CD8-positive, alpha-beta memory T cell (primary cell): ENCODE results near the gene NFILZ. TPM values are rescaled to one million over a fixed set of nuclear protein-coding genes. Genes with fewer than 3 reads are reported as not detected.

Source experiments
- CTCF ChIA-PET: fragments of 350-600 bp; sonication (Branson Sonifier 250); formaldehyde crosslinking; loops from one replicate; lab custom pipeline; 2021; ENCODE audit warnings: antibody characterized with exemption; lab: Charles Lee
- POLR2A ChIA-PET: fragments of 350-600 bp; sonication (Branson Sonifier 250); formaldehyde crosslinking; loops from one replicate; lab custom pipeline; 2021; ENCODE audit warnings: antibody characterized with exemption; lab: Charles Lee
- DNase-seq, 5 donors: peaks; one replicate each; pipeline versions ENCODE4 v3.0.0 to v3.0.0-alpha.2; 2020 to 2022; ENCODE audit warnings: mixed read lengths in 1 of 5
- H3K27ac ChIP-seq: one replicate; pipeline ENCODE4 v1.7.0; 2013; ENCODE audit warnings: low read depth, mild to moderate bottlenecking, low read length, moderate library complexity
- H3K27me3 ChIP-seq: 2 replicates; pipeline ENCODE4 v1.7.0; 2013; ENCODE audit warnings: low read length, mild to moderate bottlenecking; ENCODE audit not compliant: insufficient read depth, poor library complexity, severe bottlenecking
- H3K36me3 ChIP-seq: 2 replicates; pipeline ENCODE4 v1.7.0; 2013; ENCODE audit warnings: mild to moderate bottlenecking, low read length, moderate library complexity; ENCODE audit not compliant: insufficient read depth
- H3K4me1 ChIP-seq: 2 replicates; pipeline ENCODE4 v1.7.0; 2013; ENCODE audit warnings: mild to moderate bottlenecking, low read length, moderate library complexity; ENCODE audit not compliant: insufficient read depth
- H3K4me3 ChIP-seq: 2 replicates; pipeline ENCODE4 v1.7.0; 2013; ENCODE audit warnings: mild to moderate bottlenecking, low read length
- H3K9me3 ChIP-seq: 2 replicates; pipeline ENCODE4 v1.7.0; 2013; ENCODE audit warnings: mild to moderate bottlenecking, low read length
- H3K27ac Mint-ChIP-seq, 8 donors: one replicate each; pipeline ENCODE4 v1.8.0; 2020 to 2021; ENCODE audit warnings: mixed read lengths in 8 of 8, mild to moderate bottlenecking in 6 of 8, inconsistent platforms in 3 of 8, moderate library complexity in 3 of 8
- H3K27me3 Mint-ChIP-seq, 2 donors: one replicate each; pipeline ENCODE4 v1.8.0; 2020 to 2021; ENCODE audit warnings: mixed read lengths in 2 of 2, mild to moderate bottlenecking in 1 of 2, moderate library complexity in 1 of 2
- H3K36me3 Mint-ChIP-seq, 3 donors: one replicate each; pipeline ENCODE4 v1.8.0; 2020 to 2021; ENCODE audit warnings: mixed read lengths in 3 of 3, inconsistent platforms in 1 of 3, mild to moderate bottlenecking in 1 of 3
- H3K4me1 Mint-ChIP-seq, 3 donors: one replicate each; pipeline ENCODE4 v1.8.0; 2020 to 2021; ENCODE audit warnings: mixed read lengths in 3 of 3, inconsistent platforms in 1 of 3, mild to moderate bottlenecking in 1 of 3
- H3K4me3 Mint-ChIP-seq, 7 donors: one replicate each; pipeline ENCODE4 v1.8.0; 2020 to 2021; ENCODE audit warnings: mixed read lengths in 7 of 7, mild to moderate bottlenecking in 6 of 7, moderate library complexity in 4 of 7, inconsistent platforms in 2 of 7
- H3K9me3 Mint-ChIP-seq, 5 donors: one replicate each; pipeline ENCODE4 v1.8.0; 2020 to 2022; ENCODE audit warnings: mixed read lengths in 5 of 5, mild to moderate bottlenecking in 3 of 5, moderate library complexity in 2 of 5, inconsistent platforms in 1 of 5
- polyA plus RNA-seq: library from polyadenylated mRNA; unstranded; fragments of 300-500 nt; fragmentation: Illumina TruSeq; gene quantifications from one replicate; pipeline ENCODE4 v1.2.3, GENCODE V29; 2021
- total RNA-seq, 2 experiments: library from RNA; stranded (reverse); gene quantifications; one replicate each; pipeline ENCODE4 v1.2.3, GENCODE V29; 2021

NFILZ gene
- not detected for total RNA-seq
- not detected for polyA plus RNA-seq

- H3K9me3 Mint-ChIP-seq = no peaks in the 10 kb centered on the region
- POLR2A ChIA-PET = no interaction called here
- no peaks in the 10 kb centered on the region for H3K9me3 ChIP-seq
- H3K27me3 ChIP-seq = no peaks in the 10 kb centered on the region
- H3K36me3 ChIP-seq = no peaks in the 10 kb centered on the region
- CTCF ChIA-PET = interaction anchor here (1.2 kb wide), 1 partner anchor 11 kb away, joined by 4 read pairs; no protein-coding TSS in a partner anchor
- no peak within 1 kb of the TSS for H3K27ac ChIP-seq
- peaks cover 0 to 3% of the 10 kb centered on the region in 2 donors for H3K27me3 Mint-ChIP-seq
- no peak for DNase-seq
- H3K4me1 Mint-ChIP-seq = no peaks in the 10 kb centered on the region
- H3K4me3 Mint-ChIP-seq = no peak within 1 kb of the TSS
- no peaks in the 10 kb centered on the region for H3K4me1 ChIP-seq
- no peak within 1 kb of the TSS for H3K4me3 ChIP-seq
- no peaks in the 10 kb centered on the region for H3K36me3 Mint-ChIP-seq
- peak within 1 kb of the TSS in 1 of 8 donors; percentile 79 for H3K27ac Mint-ChIP-seq
Measured at GRCh38 chr19:8629996-8630683, at the start of gene NFILZ. Gene NFILZ (plus strand): TSS chr19:8630633. CDS start chr19:8676766, 46,133 bp downstream.

- Histone ChIP-seq H3K4me1 (peaks cover 41% of the 10 kb centered on the region), H3K36me3 (no peaks in the 10 kb centered on the region), H3K9me3 (no peaks in the 10 kb centered on the region), H3K27me3 (no peaks in the 10 kb centered on the region), H3K4me3 (no peak overlapping the region), H3K27ac (no peak overlapping the region)
- ChIA-PET CTCF (interaction anchor here (0.6 to 12.2 kb wide), 47 partner anchors 8 to 245 kb away, joined by 3 to 191 read pairs (median 4); partner anchors contain the start of genes MARCHF2 and ZNF414), POLR2A (interaction anchor here (0.5 to 2.6 kb wide), 7 partner anchors 10 to 377 kb away, joined by 3 to 14 read pairs (median 5); no protein-coding TSS in a partner anchor)
- Mint-ChIP-seq H3K4me3 (no peak overlapping the region), H3K27ac (peak overlapping the region in 1 of 8 donors; percentile 57), H3K4me1 (peaks cover 17 to 50% (median 27%) of the 10 kb centered on the region in 3 donors), H3K36me3 (peaks cover 0 to 20% (median 0%) of the 10 kb centered on the region in 3 donors), H3K27me3 (no peaks in the 10 kb centered on the region), H3K9me3 (no peaks in the 10 kb centered on the region)
- DNase-seq = peak; percentile 79 to 89 (median 82)
Measured at GRCh38 chr19:8580710-8581281, 49.6 kb upstream of the NFILZ start.

- ChIA-PET POLR2A (no interaction called here), CTCF (interaction anchor here (1.0 to 12.2 kb wide), 6 partner anchors 9 to 173 kb away, joined by 3 to 113 read pairs (median 5); partner anchors contain the start of genes MARCHF2 and MYO1F)
- Mint-ChIP-seq H3K36me3 (peaks cover 0 to 16% (median 0%) of the 10 kb centered on the region in 3 donors), H3K27me3 (no peaks in the 10 kb centered on the region), H3K9me3 (no peaks in the 10 kb centered on the region), H3K4me3 (no peak overlapping the region), H3K27ac (no peak overlapping the region), H3K4me1 (peaks cover 2 to 11% (median 6%) of the 10 kb centered on the region in 3 donors)
- H3K4me3 ChIP-seq = no peak overlapping the region
- H3K36me3 ChIP-seq = no peaks in the 10 kb centered on the region
- H3K9me3 ChIP-seq = no peaks in the 10 kb centered on the region
- H3K27ac ChIP-seq = no peak overlapping the region
- H3K4me1 ChIP-seq = peaks cover 5% of the 10 kb centered on the region
- H3K27me3 ChIP-seq = no peaks in the 10 kb centered on the region
- no peak for DNase-seq
Measured at GRCh38 chr19:8584965-8585893, 45.2 kb upstream of the NFILZ start.

GRCh38 chr19:8585894-8586750, 44.3 kb upstream of the NFILZ start:
- Mint-ChIP-seq H3K4me1 (peaks cover under 1 to 5% (median 2%) of the 10 kb centered on the region in 3 donors), H3K9me3 (no peaks in the 10 kb centered on the region), H3K27me3 (no peaks in the 10 kb centered on the region), H3K4me3 (no peak overlapping the region), H3K27ac (no peak overlapping the region), H3K36me3 (peaks cover 0 to 16% (median 0%) of the 10 kb centered on the region in 3 donors)
- ChIA-PET POLR2A (interaction anchor here (0.6 kb wide), 1 partner anchor 42 kb away, joined by 3 read pairs; no protein-coding TSS in a partner anchor), CTCF (interaction anchor here (0.6 to 12.2 kb wide), 11 partner anchors 9 to 405 kb away, joined by 3 to 113 read pairs (median 5); partner anchors contain the start of genes MARCHF2 and MYO1F)
- Histone ChIP-seq H3K27me3 (no peaks in the 10 kb centered on the region), H3K9me3 (no peaks in the 10 kb centered on the region), H3K4me3 (no peak overlapping the region), H3K27ac (no peak overlapping the region), H3K4me1 (no peaks in the 10 kb centered on the region), H3K36me3 (no peaks in the 10 kb centered on the region)
- peak in 3 of 5 donors; percentile 59 to 80 (median 67) for DNase-seq

- Histone ChIP-seq H3K27ac (no peak overlapping the region), H3K9me3 (no peaks in the 10 kb centered on the region), H3K4me3 (no peak overlapping the region), H3K27me3 (no peaks in the 10 kb centered on the region), H3K36me3 (no peaks in the 10 kb centered on the region), H3K4me1 (peaks cover 16% of the 10 kb centered on the region)
- ChIA-PET POLR2A (no interaction called here), CTCF (interaction anchor here (0.6 to 3.6 kb wide), 4 partner anchors 8 to 236 kb away, joined by 3 to 15 read pairs (median 4); no protein-coding TSS in a partner anchor)
- Mint-ChIP-seq H3K36me3 (peaks cover 0 to 12% (median 0%) of the 10 kb centered on the region in 3 donors), H3K4me1 (peaks cover 10 to 24% (median 18%) of the 10 kb centered on the region in 3 donors), H3K4me3 (no peak overlapping the region), H3K27ac (no peak overlapping the region), H3K9me3 (peaks cover 0 to under 1% (median 0%) of the 10 kb centered on the region in 5 donors), H3K27me3 (peaks cover 0 to 3% of the 10 kb centered on the region in 2 donors)
- DNase-seq = no peak
Measured at GRCh38 chr19:8589177-8589714, 41.2 kb upstream of the NFILZ start.

GRCh38 chr19:8592231-8593009, 38.0 kb upstream of the NFILZ start:
- peaks cover 16% of the 10 kb centered on the region for H3K4me1 ChIP-seq
- no peak overlapping the region for H3K27ac ChIP-seq
- ChIA-PET POLR2A (interaction anchor here (0.5 to 1.2 kb wide), 3 partner anchors 11 to 78 kb away, joined by 3 to 6 read pairs (median 4); no protein-coding TSS in a partner anchor), CTCF (interaction anchor here (0.9 to 4.7 kb wide), 7 partner anchors 11 to 239 kb away, joined by 3 to 34 read pairs (median 5); partner anchors contain the start of gene MARCHF2)
- peak overlapping the region; percentile 43 for H3K4me3 ChIP-seq
- peaks cover 0 to 2% (median 0%) of the 10 kb centered on the region in 5 donors for H3K9me3 Mint-ChIP-seq
- peaks cover 14 to 30% (median 18%) of the 10 kb centered on the region in 3 donors for H3K4me1 Mint-ChIP-seq
- H3K36me3 ChIP-seq = no peaks in the 10 kb centered on the region
- peak overlapping the region; percentile 51 to 93 (median 80) for H3K27ac Mint-ChIP-seq
- H3K27me3 Mint-ChIP-seq = peaks cover 0 to 3% of the 10 kb centered on the region in 2 donors
- no peaks in the 10 kb centered on the region for H3K27me3 ChIP-seq
- peak; percentile 92 to 98 (median 95) for DNase-seq
- peak overlapping the region; percentile 57 to 90 (median 86) for H3K4me3 Mint-ChIP-seq
- H3K9me3 ChIP-seq = no peaks in the 10 kb centered on the region
- H3K36me3 Mint-ChIP-seq = peaks cover 0 to 25% (median 0%) of the 10 kb centered on the region in 3 donors
